Activated T-cell treated with anti-CD3 and anti-CD28 coated beads for 1 hour (primary cell): ENCODE results near the gene IQGAP2.
"Not testable (repeated sequence)": the region's sequence is repeated elsewhere in the genome, so short reads cannot be mapped to it uniquely, and the experiment has no call there.

ENCODE experiments used
- DNase-seq: peaks from one replicate; pipeline ENCODE4 v3.0.0-alpha.2; 2020; ENCODE audit warnings: low read depth

IQGAP2 gene

GRCh38 chr5:76718381-76718832 lies 315.3 kb downstream of the IQGAP2 start:
- no peak for DNase-seq

DNA sequence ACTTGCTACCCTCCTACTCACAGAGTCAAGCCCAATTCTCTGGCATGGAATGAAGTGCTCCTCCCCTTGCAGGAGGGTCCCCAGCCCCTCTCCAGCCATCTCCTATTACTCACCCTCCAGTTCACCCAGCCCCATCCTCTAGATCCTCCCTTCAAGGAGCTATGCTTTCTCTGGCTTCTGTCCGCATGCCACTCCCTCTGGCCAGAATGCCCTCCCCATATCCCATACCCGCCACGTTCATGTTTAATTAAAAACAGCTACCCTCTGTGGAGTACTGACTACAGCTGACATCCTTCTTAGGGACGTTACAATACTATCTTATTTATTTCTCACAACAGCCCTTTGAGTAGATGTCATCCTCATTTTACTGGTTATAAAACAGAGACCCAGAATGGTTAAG lies 315.8 kb downstream of the IQGAP2 start:
- no peak for DNase-seq

DNA sequence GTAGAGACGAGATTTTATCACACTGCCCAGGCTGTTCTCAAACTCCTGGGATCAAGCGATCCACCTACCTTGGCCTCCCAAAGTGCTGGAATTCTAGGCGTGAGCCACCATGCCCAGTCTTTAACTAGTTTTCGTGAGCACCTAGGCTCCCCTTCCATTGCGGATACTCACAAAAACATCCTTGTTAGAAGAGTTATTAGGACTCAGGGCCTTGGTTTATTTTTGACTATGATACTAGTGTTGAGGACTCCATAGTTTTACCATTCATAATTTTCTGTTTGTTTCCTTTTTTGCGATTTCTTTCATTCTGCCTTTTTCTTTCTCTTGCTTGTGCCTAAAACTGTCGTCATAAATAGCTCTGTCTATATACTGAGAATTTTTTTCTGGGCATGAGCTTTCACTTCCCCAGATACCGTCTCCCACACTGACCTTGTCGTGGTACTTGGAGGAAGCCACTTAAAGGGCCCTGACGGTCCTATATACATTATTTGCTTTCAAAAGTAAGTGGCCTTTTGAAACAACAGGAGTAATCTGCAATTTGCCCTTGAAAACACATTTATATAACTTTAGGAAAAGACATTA lies 318.0 kb downstream of the IQGAP2 start:
- no peak for DNase-seq

GRCh38 chr5:76723266-76723665 lies 320.2 kb downstream of the IQGAP2 start:
- no peak for DNase-seq

DNA sequence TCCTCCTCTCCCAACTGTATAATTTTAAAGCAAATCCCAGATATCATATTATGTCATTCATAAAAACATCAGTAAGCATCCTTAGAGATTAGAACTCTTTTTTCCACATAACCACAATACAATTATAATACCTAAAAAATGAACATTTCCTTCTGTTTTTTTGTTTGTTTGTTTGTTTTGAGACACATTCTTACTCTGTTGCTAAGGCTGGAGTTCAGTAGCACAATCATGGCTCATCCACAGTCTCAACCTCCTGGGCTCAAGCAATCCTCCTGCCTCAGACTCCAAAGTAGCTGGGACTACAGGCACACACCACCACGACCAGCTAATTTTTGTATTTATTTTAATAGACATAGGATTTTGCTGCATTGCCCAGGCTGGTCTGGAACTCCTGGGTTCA lies 320.8 kb downstream of the IQGAP2 start:
- DNase-seq, result no peak

DNA sequence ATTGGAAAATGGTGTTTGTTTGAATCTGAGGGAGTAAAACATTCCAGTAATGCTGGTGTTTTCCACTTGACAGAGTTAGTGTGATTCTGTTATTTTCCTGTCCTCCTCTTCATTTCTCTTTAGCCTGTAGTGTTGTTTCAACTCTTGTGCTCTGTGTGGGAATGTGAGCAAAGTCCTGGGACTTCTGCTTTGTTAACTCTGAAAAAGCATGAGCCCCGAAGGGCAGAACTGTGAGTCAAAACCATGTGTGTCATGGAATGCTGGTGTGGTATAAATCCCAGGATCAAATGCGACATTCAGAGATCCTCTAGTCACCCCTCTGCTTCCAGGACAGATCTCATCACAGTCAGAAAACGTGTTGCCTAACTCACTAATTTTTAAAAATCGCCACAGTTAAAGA lies 321.8 kb downstream of the IQGAP2 start:
- DNase-seq, result no peak

DNA sequence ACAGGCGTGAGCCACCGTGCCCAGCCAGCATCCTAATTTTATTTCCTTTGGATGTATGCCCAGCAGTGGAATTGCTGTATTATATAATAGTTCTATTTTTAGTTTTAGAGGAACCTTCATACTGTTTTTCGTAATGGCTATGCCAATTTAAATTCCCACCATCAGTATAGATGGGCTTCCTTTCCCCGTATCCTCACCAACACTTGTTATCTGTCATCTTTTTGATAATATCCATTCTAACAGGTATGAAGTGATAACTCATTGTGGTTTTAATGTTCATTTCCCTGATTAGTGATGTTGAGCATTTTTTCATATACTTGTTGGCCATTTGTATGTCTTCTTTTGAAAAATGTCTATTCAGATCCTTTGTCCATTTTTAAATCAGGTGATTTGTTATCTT lies 325.9 kb downstream of the IQGAP2 start:
- DNase-seq, result no peak

DNA sequence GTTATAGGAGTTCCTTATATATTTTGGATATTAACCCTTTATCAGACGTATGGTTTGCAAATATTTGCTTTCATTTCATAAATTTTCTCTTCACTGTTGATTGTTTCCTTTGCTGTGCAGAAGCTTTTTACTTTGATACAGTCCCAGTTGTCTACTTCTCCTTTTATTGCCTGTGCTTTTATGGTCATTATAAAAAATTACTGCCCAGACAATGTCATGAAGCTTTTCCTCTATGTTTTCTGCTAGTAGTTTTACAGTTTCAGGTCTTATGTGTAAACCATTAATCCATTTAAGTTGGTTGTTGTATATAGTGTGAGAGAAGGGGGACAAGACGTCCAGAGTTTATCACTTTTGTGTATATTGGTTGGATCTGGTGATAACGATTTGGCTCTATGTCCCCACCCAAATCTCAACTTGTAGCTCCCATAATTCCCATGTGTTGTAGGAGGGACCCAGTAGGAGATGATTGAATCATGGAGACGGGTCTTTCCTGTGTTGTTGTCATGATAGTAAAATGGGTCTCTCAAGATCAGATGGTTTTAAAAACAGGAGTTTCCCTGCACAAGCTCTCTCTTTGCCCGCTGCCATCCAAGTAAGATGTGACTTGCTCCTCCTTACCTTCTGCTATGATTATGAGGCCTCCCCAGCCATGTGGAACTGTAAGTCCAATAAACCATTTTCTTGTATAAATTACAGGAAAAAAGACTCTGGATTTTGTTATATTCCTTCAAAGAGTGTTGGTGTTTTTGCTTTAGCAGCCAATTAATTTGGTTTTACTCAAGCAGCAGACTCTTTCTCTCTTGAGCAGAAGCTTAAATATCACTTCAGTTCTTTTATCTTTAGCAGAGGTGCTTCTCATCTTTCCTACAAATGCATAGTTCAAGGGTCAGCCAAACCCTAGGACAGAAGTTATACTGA lies 326.5 kb downstream of the IQGAP2 start:
- no peak for DNase-seq

GRCh38 chr5:76732405-76733048 lies 329.4 kb downstream of the IQGAP2 start:
- no peak for DNase-seq

DNA sequence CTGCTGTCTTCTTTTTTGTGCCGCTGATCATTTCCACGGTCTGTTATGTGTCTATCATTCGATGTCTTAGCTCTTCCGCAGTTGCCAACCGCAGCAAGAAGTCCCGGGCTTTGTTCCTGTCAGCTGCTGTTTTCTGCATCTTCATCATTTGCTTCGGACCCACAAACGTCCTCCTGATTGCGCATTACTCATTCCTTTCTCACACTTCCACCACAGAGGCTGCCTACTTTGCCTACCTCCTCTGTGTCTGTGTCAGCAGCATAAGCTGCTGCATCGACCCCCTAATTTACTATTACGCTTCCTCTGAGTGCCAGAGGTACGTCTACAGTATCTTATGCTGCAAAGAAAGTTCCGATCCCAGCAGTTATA lies 329.9 kb downstream of the IQGAP2 start:
- no peak for DNase-seq

DNA sequence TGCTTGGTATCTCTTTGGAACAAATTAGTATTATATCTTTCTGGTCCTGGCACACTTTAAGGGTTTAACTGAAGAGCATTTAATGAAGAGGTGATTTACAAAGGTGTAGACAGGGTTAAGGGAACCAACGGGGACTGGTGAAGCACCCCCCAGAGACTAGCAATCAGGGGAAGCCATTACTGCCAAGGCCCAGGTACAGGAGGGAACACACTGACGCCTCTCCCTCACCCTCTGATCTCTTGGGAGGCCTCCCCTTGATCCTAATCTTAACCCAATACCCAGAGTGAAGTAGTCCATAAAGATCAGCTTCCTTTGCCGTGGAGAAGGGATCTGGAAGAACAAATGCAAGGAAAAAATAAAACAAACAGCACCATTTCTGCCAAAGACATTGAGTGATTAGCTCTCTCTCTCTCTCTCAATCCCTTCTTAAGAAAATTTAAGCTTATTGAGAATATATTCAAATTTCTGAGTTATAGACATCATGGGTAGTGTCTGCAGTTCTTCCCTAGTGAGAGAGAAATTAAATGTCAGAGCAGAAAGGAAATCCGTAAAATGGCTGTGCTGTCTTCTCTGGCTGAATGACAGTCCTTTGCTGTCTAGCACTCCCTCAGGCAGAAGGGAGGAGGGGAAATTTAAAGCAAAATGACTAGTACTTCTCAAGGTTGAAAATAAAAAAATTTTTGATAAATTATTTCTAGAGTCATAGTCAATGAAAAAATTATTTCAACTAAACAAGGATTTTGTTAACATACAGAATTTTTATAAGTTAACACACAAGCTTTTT lies 332.9 kb downstream of the IQGAP2 start:
- DNase-seq, result no peak

DNA sequence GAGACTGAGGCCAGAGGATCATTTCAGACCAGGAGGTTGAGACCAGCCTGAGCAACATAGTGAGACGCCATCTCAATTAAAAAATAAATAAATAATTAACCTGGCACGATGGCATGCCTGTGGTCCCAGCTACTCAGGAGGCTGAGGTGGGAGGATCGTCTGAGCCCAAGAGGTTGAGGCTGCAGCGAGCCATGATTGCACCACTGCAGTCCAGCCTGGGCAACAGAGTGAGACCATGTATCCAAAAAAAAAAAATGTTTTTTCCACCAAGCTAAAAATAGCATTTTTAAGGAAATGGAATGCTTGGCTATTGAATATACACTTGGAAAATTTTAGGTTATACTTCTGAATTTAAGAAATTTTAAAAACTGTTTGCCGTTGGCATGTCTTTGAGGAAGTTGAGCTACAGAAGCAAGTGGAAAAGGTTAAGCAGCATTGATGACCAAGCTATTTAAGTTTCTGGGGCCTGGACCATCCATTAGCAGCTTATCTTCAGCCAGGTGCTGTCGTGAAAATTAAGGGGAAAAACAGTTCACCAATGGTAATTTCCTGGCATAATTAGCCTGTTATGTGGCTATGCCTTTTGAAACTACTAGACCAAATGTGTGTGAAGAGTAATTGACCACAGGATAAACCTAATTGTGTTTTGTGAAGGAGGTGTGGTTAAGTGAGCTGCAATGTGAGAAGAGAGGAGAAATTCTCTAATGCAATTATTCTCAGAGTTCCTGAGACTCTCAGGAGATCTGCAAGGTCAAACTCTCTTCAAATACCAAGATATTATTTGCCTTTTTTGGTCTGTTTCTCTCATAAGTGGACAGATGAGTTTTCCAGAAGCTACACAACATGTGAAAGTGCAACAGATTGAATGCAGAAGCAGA lies 333.8 kb downstream of the IQGAP2 start:
- DNase-seq, result no peak

GRCh38 chr5:76737846-76738245 lies 334.8 kb downstream of the IQGAP2 start:
- no peak for DNase-seq

DNA sequence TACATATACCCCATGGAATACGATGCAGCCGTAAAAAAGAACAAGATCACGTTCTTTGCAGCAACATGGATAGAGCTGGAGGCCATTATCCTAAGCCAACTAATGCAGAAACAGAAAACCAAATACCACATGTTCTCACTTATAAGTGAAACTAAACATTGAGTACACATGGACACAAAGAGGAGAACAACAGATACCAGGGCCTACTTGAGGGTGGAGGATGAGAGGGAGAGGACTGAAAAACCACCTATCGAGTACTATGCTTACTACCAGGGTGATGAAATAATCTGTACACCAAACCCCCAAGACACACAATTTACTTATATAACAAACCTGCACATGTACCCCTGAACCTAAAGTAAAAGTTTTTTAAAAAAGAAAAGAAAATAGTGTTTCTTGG lies 338.4 kb downstream of the IQGAP2 start:
- not testable (repeated sequence) for DNase-seq

DNA sequence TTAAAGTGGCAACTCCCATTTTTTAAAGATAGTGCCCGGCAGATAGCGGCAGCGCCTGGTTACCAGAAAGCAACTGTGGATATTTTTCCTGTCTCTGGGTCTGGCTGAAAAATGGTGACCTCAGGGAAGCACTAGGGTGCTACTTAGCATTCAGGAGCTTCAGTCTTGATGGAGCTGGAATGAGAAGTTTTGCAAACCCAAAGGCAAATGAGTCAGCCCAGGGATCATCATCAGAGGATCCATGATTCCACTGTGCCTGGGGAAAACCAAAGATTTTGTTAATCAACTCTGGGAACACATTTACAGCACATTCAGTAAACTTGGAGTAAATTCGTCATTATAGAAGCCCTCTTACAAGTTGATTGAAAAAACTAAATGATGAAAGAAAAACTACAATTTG lies 339.5 kb downstream of the IQGAP2 start:
- DNase-seq, result no peak

DNA sequence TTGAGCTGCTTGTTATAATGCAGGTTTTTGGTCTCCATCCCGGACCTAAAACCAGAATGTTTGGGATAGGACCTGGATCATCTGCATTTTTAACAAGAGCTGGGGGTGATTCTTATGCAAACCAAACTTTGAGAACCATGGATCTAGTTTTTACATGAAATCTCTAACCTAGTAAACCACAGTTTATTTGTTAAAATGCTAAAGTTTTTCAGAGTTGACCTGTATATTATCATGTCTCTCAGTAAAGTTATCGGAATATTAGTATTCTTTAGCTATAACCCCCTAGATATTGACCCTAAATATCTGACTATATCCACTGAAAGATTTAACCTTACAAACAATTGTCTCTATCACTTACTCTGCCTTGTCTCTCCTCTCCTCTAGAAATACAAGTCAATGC lies 341.5 kb downstream of the IQGAP2 start:
- DNase-seq, result no peak

GRCh38 chr5:76745670-76746069 lies 342.6 kb downstream of the IQGAP2 start:
- no peak for DNase-seq

DNA sequence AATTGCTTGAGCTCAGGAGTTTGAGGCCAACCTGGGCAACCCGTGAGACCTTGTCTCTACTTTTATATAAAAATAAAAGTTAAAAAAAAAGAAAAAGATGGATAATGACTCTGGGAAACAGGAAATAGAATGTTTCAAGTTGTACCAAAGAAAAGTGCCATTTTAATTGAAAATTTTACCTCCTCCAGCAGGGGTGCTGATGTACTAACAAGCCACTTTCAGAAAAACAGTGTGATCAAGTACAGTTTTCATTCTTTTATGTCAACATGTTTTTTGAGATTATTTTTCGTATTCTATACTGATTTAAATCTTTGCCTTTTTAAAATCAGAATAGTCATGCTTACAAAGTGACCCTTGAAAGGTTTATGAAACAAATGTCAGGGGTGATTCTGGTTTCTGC lies 343.6 kb downstream of the IQGAP2 start:
- DNase-seq, result no peak

DNA sequence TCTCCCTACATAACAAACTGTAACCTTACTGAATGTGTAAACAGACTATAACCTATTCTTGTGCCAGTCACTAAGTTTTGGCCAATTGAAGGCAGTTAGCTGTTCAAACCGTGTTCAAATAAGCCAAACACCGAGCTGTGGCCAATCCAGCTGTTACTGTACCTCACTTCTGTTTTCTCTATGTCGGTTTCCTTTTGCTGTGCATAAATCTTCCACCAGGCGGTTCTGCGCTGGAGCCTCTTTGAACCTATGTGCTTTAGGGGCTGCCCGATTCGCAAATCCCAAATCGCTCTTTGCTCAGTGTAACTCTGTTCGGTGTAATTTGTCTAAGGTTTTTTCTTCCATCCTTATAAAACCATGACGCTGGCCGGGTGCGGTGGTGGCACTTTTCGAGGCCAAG lies 344.6 kb downstream of the IQGAP2 start:
- no peak for DNase-seq

- DNase-seq, result no peak
Measured at GRCh38 chr5:76751291-76751690, 348.2 kb downstream of the IQGAP2 start.

DNA sequence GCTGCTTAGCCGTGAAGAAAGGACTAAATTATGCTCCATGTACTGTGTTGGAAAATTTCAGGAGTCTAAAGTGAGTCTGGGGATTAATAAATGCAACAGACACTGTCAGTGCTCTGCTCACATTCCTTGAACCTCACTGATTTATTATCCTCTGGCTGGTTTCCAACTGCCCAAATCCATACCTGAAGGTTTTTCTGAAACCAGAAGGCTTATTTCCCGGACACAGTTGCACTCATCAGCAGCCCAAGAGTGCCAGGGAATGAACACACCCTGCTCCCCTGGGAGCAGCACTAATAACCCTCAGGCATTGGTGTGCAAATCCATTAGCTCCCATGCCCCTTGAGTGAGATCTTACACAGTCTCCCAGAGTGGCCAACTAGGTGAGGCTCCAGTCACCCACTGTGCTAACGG lies 351.6 kb downstream of the IQGAP2 start:
- no peak for DNase-seq
